Ovary (tissue), 3 donors: Measurements from ENCODE around the gene TMCC2.

Source experiments
- CTCF ChIP-seq, 3 donors: fragments of 450-650 bp in 2 of 3; fragments of 200-600 bp in 1 of 3; IDR thresholded peaks; one replicate each; pipeline versions ENCODE4 v1.5.1 to v1.8.0; 2016 to 2022; ENCODE audit warnings: antibody characterized with exemption in 3 of 3, mild to moderate bottlenecking in 1 of 3
- EP300 ChIP-seq: sonication (generic); formaldehyde crosslinking; IDR thresholded peaks from one replicate; pipeline ENCODE4 v1.6.1; 2017; ENCODE audit warnings: antibody characterized with exemption
- POLR2A ChIP-seq: fragments of 450-650 bp; IDR thresholded peaks from one replicate; pipeline ENCODE4 v1.6.1; 2017; ENCODE audit warnings: antibody characterized with exemption, mild to moderate bottlenecking, moderate library complexity
- donor health status: DM: no; HTN: no; CAD: no.

DNA sequence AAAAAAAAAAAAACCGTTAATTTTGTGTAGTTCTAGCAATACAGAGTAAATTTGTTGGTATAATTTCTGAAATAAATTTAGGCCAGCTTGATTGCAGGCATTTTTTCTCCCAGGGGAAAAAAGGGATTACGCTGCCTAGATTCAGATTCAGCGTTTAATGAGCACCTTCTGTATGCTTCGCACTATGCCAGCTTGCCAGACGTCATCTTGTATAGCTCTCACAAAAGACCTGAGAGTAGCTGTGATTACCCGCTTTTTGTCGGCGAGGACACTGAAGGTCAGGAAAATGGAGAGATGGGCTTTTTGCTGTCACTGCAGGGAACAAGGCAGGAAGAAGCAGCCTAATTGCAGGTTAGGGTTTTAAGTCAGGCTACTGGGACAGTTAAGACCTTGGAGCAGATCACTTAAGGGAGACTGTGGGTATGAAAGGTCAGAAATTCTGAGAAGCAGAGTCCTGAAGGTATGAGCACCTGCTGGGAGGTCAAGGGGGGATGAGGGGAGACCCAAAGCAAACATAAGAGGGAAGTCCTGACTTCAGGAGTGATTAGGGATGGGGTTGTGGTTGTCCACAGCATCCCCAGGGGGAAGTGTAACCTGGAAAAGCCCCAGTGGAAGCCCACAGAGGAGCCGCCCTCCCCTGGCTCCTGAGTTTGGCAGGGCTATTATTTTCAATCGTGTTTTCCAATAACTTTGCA, 39.0 kb downstream of the TMCC2 start:
- TF ChIP-seq CTCF (IDR thresholded peaks at IDR 0.05) (no peak), EP300 (no peak), POLR2A (no peak)
